ENCODE results near the gene IQCH. TPM values are rescaled to one million over a fixed set of nuclear protein-coding genes. Genes with fewer than 3 reads are reported as not detected.

The IQCH gene
- total RNA-seq, 2 experiments from 2014 or later = 1.2 to 1.7 TPM

GRCh38 chr15:67415181-67415580 is 160.6 kb downstream of the IQCH start:
- no peak for TF ChIP-seq CTCF (IDR thresholded peaks at IDR 0.05)
- no peak for DNase-seq
- Mint-ChIP-seq H3K27ac (no peak overlapping the region), H3K4me1 (ENCODE audit: low read depth) (no peaks in the 10 kb centered on the region), H3K4me3 (no peak overlapping the region), H3K27me3 (no peaks in the 10 kb centered on the region), H3K9me3 (no peaks in the 10 kb centered on the region), H3K36me3 (ENCODE audit: low read depth) (peaks cover 4% of the 10 kb centered on the region)
- CTCF ChIA-PET = interaction anchor here (1.0 to 1.1 kb wide), 2 partner anchors 11 to 469 kb away, joined by 4 read pairs; no protein-coding TSS in a partner anchor
- intact Hi-C loops (cut with micrococcal nuclease) = no loop called here
- ATAC-seq = no peak
- POLR2A ChIA-PET = no interaction called here

- POLR2A ChIA-PET = no interaction called here
- no peak for ATAC-seq
- peaks cover 4% of the 10 kb centered on the region for H3K36me3 Mint-ChIP-seq (ENCODE audit: low read depth)
- TF ChIP-seq CTCF (IDR thresholded peaks at IDR 0.05) = no peak
- intact Hi-C loops (cut with micrococcal nuclease) = no loop called here
- no peak overlapping the region for H3K27ac Mint-ChIP-seq
- H3K4me1 Mint-ChIP-seq (ENCODE audit: low read depth) = no peaks in the 10 kb centered on the region
- H3K9me3 Mint-ChIP-seq = no peaks in the 10 kb centered on the region
- H3K27me3 Mint-ChIP-seq = no peaks in the 10 kb centered on the region
- H3K4me3 Mint-ChIP-seq = no peak overlapping the region
- CTCF ChIA-PET = no interaction called here
- no peak for DNase-seq
Measured at GRCh38 chr15:67416891-67417290, 162.3 kb downstream of the IQCH start.

- no peak for ATAC-seq
- no peaks in the 10 kb centered on the region for H3K27me3 Mint-ChIP-seq
Measured at GRCh38 chr15:67419705-67420104, 165.1 kb downstream of the IQCH start.

GRCh38 chr15:67420137-67420536 is 165.6 kb downstream of the IQCH start:
- no peaks in the 10 kb centered on the region for H3K4me1 Mint-ChIP-seq (ENCODE audit: low read depth)
- POLR2A ChIA-PET = no interaction called here
- no peak overlapping the region for H3K4me3 Mint-ChIP-seq
- TF ChIP-seq CTCF (IDR thresholded peaks at IDR 0.05) = no peak
- no peaks in the 10 kb centered on the region for H3K36me3 Mint-ChIP-seq (ENCODE audit: low read depth)
- H3K27ac Mint-ChIP-seq = no peak overlapping the region
- intact Hi-C loops (cut with micrococcal nuclease) = no loop called here
- DNase-seq (no peak), ATAC-seq (no peak)
- CTCF ChIA-PET = interaction anchor here (1.1 to 1.3 kb wide), 2 partner anchors 12 to 37 kb away, joined by 3 to 4 read pairs; no protein-coding TSS in a partner anchor
- H3K27me3 Mint-ChIP-seq = no peaks in the 10 kb centered on the region
- H3K9me3 Mint-ChIP-seq = no peaks in the 10 kb centered on the region

More at GRCh38 chr15:67419705-67420104, 165.1 kb downstream of the IQCH start:
- Mint-ChIP-seq H3K36me3 (ENCODE audit: low read depth) (no peaks in the 10 kb centered on the region), H3K9me3 (no peaks in the 10 kb centered on the region), H3K4me1 (ENCODE audit: low read depth) (no peaks in the 10 kb centered on the region), H3K4me3 (no peak overlapping the region), H3K27ac (no peak overlapping the region)
- DNase-seq = no peak
- ChIA-PET CTCF (interaction anchor here (1.3 kb wide), 1 partner anchor 12 kb away, joined by 4 read pairs; no protein-coding TSS in a partner anchor), POLR2A (no interaction called here)
- TF ChIP-seq CTCF (IDR thresholded peaks at IDR 0.05) = no peak
- intact Hi-C loops (cut with micrococcal nuclease) = no loop called here

GRCh38 chr15:67421105-67421504 is 166.5 kb downstream of the IQCH start:
- TF ChIP-seq CTCF (IDR thresholded peaks at IDR 0.05) = no peak
- POLR2A ChIA-PET = no interaction called here
- DNase-seq (no peak), ATAC-seq (no peak)
- H3K27me3 Mint-ChIP-seq = no peaks in the 10 kb centered on the region
- H3K4me3 Mint-ChIP-seq = no peak overlapping the region
- no peaks in the 10 kb centered on the region for H3K4me1 Mint-ChIP-seq (ENCODE audit: low read depth)
- no peak overlapping the region for H3K27ac Mint-ChIP-seq
- H3K36me3 Mint-ChIP-seq (ENCODE audit: low read depth) = no peaks in the 10 kb centered on the region
- intact Hi-C loops (cut with micrococcal nuclease) = no loop called here
- no peaks in the 10 kb centered on the region for H3K9me3 Mint-ChIP-seq
- CTCF ChIA-PET = interaction anchor here (1.1 to 2.2 kb wide), 2 partner anchors 12 to 36 kb away, joined by 3 to 10 read pairs; no protein-coding TSS in a partner anchor
